ENCODE results near the gene STX3. TPM values are rescaled to one million over a fixed set of nuclear protein-coding genes. Genes with fewer than 3 reads are reported as not detected.

The STX3 gene
- total and polyA plus RNA-seq, 2 experiments from 2014 or later, result 19.0 to 65.5 TPM

DNA sequence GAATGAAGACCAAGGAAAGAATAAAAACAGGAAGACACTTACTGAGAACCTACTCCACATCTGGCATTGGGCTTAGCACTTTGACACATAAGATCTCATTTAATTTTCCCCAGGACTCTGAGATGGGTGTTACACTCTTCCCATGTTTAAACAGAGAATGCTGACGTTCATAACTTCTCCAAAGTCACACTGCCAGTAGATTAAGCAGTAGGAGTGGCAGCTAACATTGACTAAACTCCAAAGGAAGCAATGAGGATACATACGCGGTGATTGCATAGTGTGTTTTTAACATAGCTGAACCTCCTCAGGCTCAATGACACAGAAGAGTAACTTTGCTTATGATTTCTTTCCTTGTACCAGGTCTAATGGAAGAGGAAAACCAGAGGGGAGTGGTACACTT, 27.0 kb upstream of the STX3 start (continued):
- TF ChIP-seq, protein P1, sequence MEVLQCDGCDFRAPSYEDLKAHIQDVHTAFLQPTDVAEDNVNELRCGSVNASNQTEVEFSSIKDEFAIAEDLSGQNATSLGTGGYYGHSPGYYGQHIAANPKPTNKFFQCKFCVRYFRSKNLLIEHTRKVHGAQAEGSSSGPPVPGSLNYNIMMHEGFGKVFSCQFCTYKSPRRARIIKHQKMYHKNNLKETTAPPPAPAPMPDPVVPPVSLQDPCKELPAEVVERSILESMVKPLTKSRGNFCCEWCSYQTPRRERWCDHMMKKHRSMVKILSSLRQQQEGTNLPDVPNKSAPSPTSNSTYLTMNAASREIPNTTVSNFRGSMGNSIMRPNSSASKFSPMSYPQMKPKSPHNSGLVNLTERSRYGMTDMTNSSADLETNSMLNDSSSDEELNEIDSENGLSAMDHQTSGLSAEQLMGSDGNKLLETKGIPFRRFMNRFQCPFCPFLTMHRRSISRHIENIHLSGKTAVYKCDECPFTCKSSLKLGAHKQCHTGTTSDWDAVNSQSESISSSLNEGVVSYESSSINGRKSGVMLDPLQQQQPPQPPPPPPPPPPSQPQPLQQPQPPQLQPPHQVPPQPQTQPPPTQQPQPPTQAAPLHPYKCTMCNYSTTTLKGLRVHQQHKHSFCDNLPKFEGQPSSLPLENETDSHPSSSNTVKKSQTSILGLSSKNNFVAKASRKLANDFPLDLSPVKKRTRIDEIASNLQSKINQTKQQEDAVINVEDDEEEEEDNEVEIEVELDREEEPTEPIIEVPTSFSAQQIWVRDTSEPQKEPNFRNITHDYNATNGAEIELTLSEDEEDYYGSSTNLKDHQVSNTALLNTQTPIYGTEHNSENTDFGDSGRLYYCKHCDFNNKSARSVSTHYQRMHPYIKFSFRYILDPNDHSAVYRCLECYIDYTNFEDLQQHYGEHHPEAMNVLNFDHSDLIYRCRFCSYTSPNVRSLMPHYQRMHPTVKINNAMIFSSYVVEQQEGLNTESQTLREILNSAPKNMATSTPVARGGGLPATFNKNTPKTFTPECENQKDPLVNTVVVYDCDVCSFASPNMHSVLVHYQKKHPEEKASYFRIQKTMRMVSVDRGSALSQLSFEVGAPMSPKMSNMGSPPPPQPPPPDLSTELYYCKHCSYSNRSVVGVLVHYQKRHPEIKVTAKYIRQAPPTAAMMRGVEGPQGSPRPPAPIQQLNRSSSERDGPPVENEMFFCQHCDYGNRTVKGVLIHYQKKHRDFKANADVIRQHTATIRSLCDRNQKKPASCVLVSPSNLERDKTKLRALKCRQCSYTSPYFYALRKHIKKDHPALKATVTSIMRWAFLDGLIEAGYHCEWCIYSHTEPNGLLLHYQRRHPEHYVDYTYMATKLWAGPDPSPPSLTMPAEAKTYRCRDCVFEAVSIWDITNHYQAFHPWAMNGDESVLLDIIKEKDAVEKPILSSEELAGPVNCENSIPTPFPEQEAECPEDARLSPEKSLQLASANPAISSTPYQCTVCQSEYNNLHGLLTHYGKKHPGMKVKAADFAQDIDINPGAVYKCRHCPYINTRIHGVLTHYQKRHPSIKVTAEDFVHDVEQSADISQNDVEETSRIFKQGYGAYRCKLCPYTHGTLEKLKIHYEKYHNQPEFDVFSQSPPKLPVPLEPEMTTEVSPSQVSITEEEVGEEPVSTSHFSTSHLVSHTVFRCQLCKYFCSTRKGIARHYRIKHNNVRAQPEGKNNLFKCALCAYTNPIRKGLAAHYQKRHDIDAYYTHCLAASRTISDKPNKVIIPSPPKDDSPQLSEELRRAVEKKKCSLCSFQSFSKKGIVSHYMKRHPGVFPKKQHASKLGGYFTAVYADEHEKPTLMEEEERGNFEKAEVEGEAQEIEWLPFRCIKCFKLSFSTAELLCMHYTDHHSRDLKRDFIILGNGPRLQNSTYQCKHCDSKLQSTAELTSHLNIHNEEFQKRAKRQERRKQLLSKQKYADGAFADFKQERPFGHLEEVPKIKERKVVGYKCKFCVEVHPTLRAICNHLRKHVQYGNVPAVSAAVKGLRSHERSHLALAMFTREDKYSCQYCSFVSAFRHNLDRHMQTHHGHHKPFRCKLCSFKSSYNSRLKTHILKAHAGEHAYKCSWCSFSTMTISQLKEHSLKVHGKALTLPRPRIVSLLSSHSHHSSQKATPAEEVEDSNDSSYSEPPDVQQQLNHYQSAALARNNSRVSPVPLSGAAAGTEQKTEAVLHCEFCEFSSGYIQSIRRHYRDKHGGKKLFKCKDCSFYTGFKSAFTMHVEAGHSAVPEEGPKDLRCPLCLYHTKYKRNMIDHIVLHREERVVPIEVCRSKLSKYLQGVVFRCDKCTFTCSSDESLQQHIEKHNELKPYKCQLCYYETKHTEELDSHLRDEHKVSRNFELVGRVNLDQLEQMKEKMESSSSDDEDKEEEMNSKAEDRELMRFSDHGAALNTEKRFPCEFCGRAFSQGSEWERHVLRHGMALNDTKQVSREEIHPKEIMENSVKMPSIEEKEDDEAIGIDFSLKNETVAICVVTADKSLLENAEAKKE (CRISPR knock-in tag; IDR thresholded peaks at IDR 0.05), result no peak
- TF ChIP-seq ZNF114 (CRISPR knock-in tag; IDR thresholded peaks at IDR 0.05) (no peak), JUNB (IDR thresholded peaks at IDR 0.05; ENCODE audit: unreplicated experiment) (no peak), NANOG (IDR thresholded peaks at IDR 0.05; ENCODE audit: borderline replicate concordance) (no peak), ZNF331 (CRISPR knock-in tag; IDR thresholded peaks at IDR 0.05; ENCODE audit: low read depth) (no peak), CREB1 (CRISPR knock-in tag; IDR thresholded peaks at IDR 0.05; ENCODE audit: low read depth) (no peak), STAT1 (IDR thresholded peaks at IDR 0.05; ENCODE audit: unreplicated experiment) (no peak), EZH2phosphoT487 (IDR thresholded peaks at IDR 0.05; ENCODE audit: unreplicated experiment) (no peak), POLR2AphosphoS5 (IDR thresholded peaks at IDR 0.05; ENCODE audit: low read depth) (no peak)
- TF ChIP-seq, protein P2, sequence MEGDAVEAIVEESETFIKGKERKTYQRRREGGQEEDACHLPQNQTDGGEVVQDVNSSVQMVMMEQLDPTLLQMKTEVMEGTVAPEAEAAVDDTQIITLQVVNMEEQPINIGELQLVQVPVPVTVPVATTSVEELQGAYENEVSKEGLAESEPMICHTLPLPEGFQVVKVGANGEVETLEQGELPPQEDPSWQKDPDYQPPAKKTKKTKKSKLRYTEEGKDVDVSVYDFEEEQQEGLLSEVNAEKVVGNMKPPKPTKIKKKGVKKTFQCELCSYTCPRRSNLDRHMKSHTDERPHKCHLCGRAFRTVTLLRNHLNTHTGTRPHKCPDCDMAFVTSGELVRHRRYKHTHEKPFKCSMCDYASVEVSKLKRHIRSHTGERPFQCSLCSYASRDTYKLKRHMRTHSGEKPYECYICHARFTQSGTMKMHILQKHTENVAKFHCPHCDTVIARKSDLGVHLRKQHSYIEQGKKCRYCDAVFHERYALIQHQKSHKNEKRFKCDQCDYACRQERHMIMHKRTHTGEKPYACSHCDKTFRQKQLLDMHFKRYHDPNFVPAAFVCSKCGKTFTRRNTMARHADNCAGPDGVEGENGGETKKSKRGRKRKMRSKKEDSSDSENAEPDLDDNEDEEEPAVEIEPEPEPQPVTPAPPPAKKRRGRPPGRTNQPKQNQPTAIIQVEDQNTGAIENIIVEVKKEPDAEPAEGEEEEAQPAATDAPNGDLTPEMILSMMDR (conservative IDR thresholded peaks at IDR 0.05; ENCODE audit: low read depth in 2 of 2), result no peak
